Measurements from ENCODE around the gene ZNF614.

DNA sequence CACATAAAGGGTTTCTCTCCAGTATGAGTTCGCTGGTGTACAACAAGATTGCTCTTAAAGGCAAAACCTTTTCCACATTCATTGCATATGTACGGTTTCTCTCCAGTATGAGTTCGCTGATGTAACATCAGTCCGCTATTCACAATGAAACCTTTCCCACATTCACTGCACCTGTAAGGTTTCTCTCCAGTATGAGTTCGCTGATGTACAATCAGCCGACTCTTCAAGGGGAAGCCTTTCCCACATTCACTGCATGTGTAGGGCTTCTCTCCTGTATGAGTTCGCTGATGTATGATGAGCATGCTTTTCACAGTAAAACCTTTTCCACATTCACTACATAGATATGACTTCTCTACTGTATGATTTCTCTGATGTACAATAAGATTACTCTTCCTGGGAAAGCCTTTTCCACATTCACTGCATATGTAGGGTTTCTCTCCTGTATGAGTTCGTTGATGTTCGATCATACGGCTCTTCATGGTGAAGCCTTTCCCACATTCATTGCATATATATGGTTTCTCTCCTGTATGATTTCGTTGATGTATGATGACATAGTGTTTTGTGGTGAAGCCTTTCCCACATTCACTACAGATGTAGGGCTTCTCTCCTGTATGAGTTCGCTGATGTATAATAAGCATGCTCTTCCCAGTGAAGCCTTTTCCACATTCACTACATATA is 6.0 kb upstream of the ZNF614 start:
- TF ChIP-seq, protein P1, sequence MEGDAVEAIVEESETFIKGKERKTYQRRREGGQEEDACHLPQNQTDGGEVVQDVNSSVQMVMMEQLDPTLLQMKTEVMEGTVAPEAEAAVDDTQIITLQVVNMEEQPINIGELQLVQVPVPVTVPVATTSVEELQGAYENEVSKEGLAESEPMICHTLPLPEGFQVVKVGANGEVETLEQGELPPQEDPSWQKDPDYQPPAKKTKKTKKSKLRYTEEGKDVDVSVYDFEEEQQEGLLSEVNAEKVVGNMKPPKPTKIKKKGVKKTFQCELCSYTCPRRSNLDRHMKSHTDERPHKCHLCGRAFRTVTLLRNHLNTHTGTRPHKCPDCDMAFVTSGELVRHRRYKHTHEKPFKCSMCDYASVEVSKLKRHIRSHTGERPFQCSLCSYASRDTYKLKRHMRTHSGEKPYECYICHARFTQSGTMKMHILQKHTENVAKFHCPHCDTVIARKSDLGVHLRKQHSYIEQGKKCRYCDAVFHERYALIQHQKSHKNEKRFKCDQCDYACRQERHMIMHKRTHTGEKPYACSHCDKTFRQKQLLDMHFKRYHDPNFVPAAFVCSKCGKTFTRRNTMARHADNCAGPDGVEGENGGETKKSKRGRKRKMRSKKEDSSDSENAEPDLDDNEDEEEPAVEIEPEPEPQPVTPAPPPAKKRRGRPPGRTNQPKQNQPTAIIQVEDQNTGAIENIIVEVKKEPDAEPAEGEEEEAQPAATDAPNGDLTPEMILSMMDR (IDR thresholded peaks at IDR 0.05; ENCODE audit: insufficient read depth, low read length, poor library complexity, severe bottlenecking): no peak
- TF ChIP-seq EZH2phosphoT487 (conservative IDR thresholded peaks at IDR 0.05; ENCODE audit: low read length): no peak
